GM12874 (cell line): ENCODE measurements around the gene AP4S1.

ENCODE experiments used
- TF ChIP-seq, protein P1 (sequence below): IDR thresholded peaks from 2 replicates; pipeline ENCODE4 v1.5.1; 2011; ENCODE audit warnings: low read depth, mild to moderate bottlenecking, control low read depth, low read length, moderate library complexity; ENCODE audit not compliant: insufficient read depth

AP4S1 gene

DNA sequence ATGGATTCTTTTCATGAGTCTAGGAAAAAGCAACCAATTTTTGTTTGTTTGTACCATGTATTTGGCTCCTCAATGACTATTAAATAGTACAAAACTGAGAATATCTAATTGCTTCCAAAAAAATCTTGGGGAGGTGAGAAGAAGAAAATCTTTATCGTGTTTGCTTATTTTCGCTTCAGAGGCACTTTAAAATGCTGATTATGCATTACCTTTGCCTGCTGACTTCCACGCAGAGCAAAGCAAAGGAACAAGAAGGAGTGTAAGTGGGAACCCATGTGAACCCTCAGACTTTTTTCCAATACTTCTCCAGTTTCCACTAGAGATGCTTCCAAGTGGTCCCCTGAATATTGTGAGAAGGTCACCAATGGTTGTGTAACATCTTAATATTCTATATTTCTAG, 43.9 kb downstream of the AP4S1 start:
- TF ChIP-seq, protein P1, sequence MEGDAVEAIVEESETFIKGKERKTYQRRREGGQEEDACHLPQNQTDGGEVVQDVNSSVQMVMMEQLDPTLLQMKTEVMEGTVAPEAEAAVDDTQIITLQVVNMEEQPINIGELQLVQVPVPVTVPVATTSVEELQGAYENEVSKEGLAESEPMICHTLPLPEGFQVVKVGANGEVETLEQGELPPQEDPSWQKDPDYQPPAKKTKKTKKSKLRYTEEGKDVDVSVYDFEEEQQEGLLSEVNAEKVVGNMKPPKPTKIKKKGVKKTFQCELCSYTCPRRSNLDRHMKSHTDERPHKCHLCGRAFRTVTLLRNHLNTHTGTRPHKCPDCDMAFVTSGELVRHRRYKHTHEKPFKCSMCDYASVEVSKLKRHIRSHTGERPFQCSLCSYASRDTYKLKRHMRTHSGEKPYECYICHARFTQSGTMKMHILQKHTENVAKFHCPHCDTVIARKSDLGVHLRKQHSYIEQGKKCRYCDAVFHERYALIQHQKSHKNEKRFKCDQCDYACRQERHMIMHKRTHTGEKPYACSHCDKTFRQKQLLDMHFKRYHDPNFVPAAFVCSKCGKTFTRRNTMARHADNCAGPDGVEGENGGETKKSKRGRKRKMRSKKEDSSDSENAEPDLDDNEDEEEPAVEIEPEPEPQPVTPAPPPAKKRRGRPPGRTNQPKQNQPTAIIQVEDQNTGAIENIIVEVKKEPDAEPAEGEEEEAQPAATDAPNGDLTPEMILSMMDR: no peak

DNA sequence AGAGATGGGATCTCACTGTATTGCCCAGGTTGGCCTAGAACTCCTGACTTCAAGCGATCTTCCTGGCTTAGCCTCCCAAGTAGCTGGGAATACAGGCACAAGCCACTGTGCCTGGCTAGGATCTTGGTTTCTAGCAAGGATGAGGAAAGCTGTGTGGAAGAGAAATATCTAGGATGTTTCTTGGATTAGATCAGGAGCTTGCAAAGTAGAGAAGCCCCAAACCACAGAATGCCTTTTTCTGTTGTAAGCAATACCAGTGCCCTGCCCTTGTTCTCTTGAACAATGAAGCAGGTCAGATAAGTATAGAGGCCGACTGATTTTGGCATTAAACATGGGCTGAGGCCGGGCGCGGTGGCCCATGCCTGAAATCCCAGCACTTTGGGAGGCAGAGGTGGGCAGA, 45.0 kb downstream of the AP4S1 start:
- TF ChIP-seq, protein P1: no peak

GRCh38 chr14:31071151-31071550, 45.7 kb downstream of the AP4S1 start:
- TF ChIP-seq, protein P1: no peak

GRCh38 chr14:31075144-31075543, 49.7 kb downstream of the AP4S1 start:
- TF ChIP-seq, protein P1: no peak

- TF ChIP-seq, protein P1: no peak
Measured at GRCh38 chr14:31078766-31079165, 53.3 kb downstream of the AP4S1 start.

GRCh38 chr14:31080056-31080455, 54.6 kb downstream of the AP4S1 start:
- TF ChIP-seq, protein P1: no peak

- TF ChIP-seq, protein P1: no peak
Measured at GRCh38 chr14:31080484-31080883, 55.0 kb downstream of the AP4S1 start.

- TF ChIP-seq, protein P1: no peak
Measured at GRCh38 chr14:31083781-31084180, 58.3 kb downstream of the AP4S1 start.
